Measurements from ENCODE around the gene LAMTOR4.
A peak's percentile ranks its signal among the peaks of the same experiment; 100 is the strongest.
"Not testable (repeated sequence)": the region's sequence is repeated elsewhere in the genome, so short reads cannot be mapped to it uniquely, and the experiment has no call there.

The LAMTOR4 gene

GRCh38 chr7:100124301-100125230 lies 24.2 kb upstream of the LAMTOR4 start:
- DNase-seq, result no peak

- peak; percentile 65 for DNase-seq
These were observed 22.3 kb upstream of the LAMTOR4 start for GRCh38 chr7:100126239-100126930.

- DNase-seq, result peak; percentile 96
These were observed 21.5 kb upstream of the LAMTOR4 start, which contains the start of gene MBLAC1 for GRCh38 chr7:100126931-100127865. MBLAC1 (plus strand) TSS chr7:100126967; CDS start chr7:100127396, 429 bp downstream.

GRCh38 chr7:100127866-100128636 lies 20.7 kb upstream of the LAMTOR4 start:
- DNase-seq, result peak; percentile 52

- no peak for DNase-seq
These were observed 20.1 kb upstream of the LAMTOR4 start for GRCh38 chr7:100128637-100128963.

- DNase-seq, result peak; percentile 93
These were observed 18.5 kb upstream of the LAMTOR4 start for GRCh38 chr7:100130220-100130607.

GRCh38 chr7:100130608-100131453 lies 17.9 kb upstream of the LAMTOR4 start:
- DNase-seq, result peak; percentile 92

GRCh38 chr7:100132126-100132525 lies 16.6 kb upstream of the LAMTOR4 start:
- no peak for DNase-seq

- peak; percentile 76 for DNase-seq
These were observed 16.0 kb upstream of the LAMTOR4 start for GRCh38 chr7:100132697-100133151.

GRCh38 chr7:100137851-100138760 lies 10.6 kb upstream of the LAMTOR4 start:
- peak; percentile 53 for DNase-seq

GRCh38 chr7:100141555-100141949 lies 7.2 kb upstream of the LAMTOR4 start:
- no peak for DNase-seq

GRCh38 chr7:100142461-100142860 lies 6.3 kb upstream of the LAMTOR4 start:
- DNase-seq, result no peak

GRCh38 chr7:100146350-100146749 lies 2.4 kb upstream of the LAMTOR4 start:
- not testable (repeated sequence) for DNase-seq

- no peak for DNase-seq
These were observed 1.4 kb upstream of the LAMTOR4 start for GRCh38 chr7:100147278-100147677.

- DNase-seq, result no peak
These were observed 526 bp upstream of the LAMTOR4 start for GRCh38 chr7:100148225-100148558.

- no peak for DNase-seq
These were observed 3.7 kb downstream of the LAMTOR4 start for GRCh38 chr7:100152404-100152803.

- no peak for DNase-seq
These were observed 4.4 kb downstream of the LAMTOR4 start for GRCh38 chr7:100152937-100153666.

- no peak for DNase-seq
These were observed 5.2 kb downstream of the LAMTOR4 start for GRCh38 chr7:100153708-100154535.
